ENCODE measurements around the gene LRRC36. TPM values are rescaled to one million over a fixed set of nuclear protein-coding genes. Genes with fewer than 3 reads are reported as not detected.

The LRRC36 gene
- total and polyA plus RNA-seq, 9 of the 15 experiments (the other 6 are each of a cell fraction or from before 2014, with no cell fraction given) = 0.09 to 0.40 (median 0.17) TPM; not detected in 1

- DNase-seq (ENCODE audit: extremely low read depth in 1 of 4, low spot score in 3 of 4) = no peak
- BruUV-seq (replicated peaks) = no TSS peak
- 5% methylated on average over 3 of the region's 3 CpGs for WGBS (ENCODE audit: insufficient coverage, low coverage, missing lambda C conversion rate)
- intact Hi-C loops (cut with micrococcal nuclease) = no loop called here
- no peak overlapping the region for H3K27ac ChIP-seq (ENCODE audit: extremely low read depth, low read depth, low read length)
- H2AFZ ChIP-seq (ENCODE audit: low read depth, low read length) = no peak overlapping the region
- H3K9me3 ChIP-seq (replicated peaks; ENCODE audit: control insufficient read depth, insufficient read depth, low read depth, low read length) = no peaks in the 10 kb centered on the region
- H3K79me2 ChIP-seq (ENCODE audit: control insufficient read depth, insufficient read depth, low read length) = no peaks in the 10 kb centered on the region
- H3K4me1 ChIP-seq (replicated peaks in 1 of 2; ENCODE audit: control insufficient read depth in 2 of 2, insufficient read depth in 2 of 2, low read length in 2 of 2) = 0 out of 5 replicates have a peak, but pooled peaks cover 0 to 3% of the 10 kb centered on the region in 2 experiments
- peaks cover 4% of the 10 kb centered on the region for H3K9me1 ChIP-seq (ENCODE audit: control insufficient read depth, insufficient read depth, low read length)
- H3K9ac ChIP-seq (ENCODE audit: insufficient read depth in 1 of 2, low read depth in 2 of 2, low read length in 2 of 2) = no peak overlapping the region
- no peak for FAIRE-seq
- peaks cover 23 to 37% of the 10 kb centered on the region in 2 experiments for H3K27me3 ChIP-seq (ENCODE audit: control insufficient read depth in 2 of 2, insufficient read depth in 2 of 2, low read length in 2 of 2)
- ChIA-PET POLR2A (interaction anchor here (1.1 to 2.2 kb wide), 2 partner anchors 12 to 30 kb away, joined by 3 to 10 read pairs; partner anchors contain the start of genes KCTD19 and LRRC36), CTCF (ENCODE audit: low intra/inter-chr PET ratio) (no interaction called here)
- no peak overlapping the region for H3K4me3 ChIP-seq
- in situ Hi-C loops (cut with MboI) = no loop called here
- no peak overlapping the region for H3K4me2 ChIP-seq (ENCODE audit: insufficient read depth, low read length)
- H4K20me1 ChIP-seq (replicated peaks; ENCODE audit: control insufficient read depth, insufficient read depth, low read length) = no peaks in the 10 kb centered on the region
- no peak for TF ChIP-seq ZNF124 (CRISPR knock-in tag; IDR thresholded peaks at IDR 0.05)
- no peak for TF ChIP-seq HSF4 (CRISPR knock-in tag; IDR thresholded peaks at IDR 0.05; ENCODE audit: borderline replicate concordance)
- no peak for TF ChIP-seq ZNF778 (CRISPR knock-in tag; IDR thresholded peaks at IDR 0.05)
- TF ChIP-seq ZNF668 (CRISPR knock-in tag; IDR thresholded peaks at IDR 0.05) = no peak
- TF ChIP-seq NRF1 (conservative IDR thresholded peaks at IDR 0.05 in 1 of 2, IDR thresholded peaks at IDR 0.05 in 1 of 2) = no peak
- no peak for TF ChIP-seq SREBF1 (IDR thresholded peaks at IDR 0.05; ENCODE audit: borderline replicate concordance, low read depth, low read length)
- TF ChIP-seq, protein P1, sequence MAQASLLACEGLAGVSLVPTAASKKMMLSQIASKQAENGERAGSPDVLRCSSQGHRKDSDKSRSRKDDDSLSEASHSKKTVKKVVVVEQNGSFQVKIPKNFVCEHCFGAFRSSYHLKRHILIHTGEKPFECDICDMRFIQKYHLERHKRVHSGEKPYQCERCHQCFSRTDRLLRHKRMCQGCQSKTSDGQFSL (CRISPR knock-in tag; IDR thresholded peaks at IDR 0.05) = no peak
- TF ChIP-seq, protein P1 (tag; IDR thresholded peaks at IDR 0.05) = no peak
- no peak for TF ChIP-seq ZNF3 (CRISPR knock-in tag; IDR thresholded peaks at IDR 0.05)
- ATAC-seq = no peak
- H3K36me3 ChIP-seq (ENCODE audit: control insufficient read depth, insufficient read depth, low read length) = no peaks in the 10 kb centered on the region
Observed at GRCh38 chr16:67296420-67296819, 30.2 kb upstream of the LRRC36 start.

Measured in K562 (cell line).